SK-N-SH (cell line): Measurements from ENCODE around the gene VMP1.

Experiments
- EZH2phosphoT487 ChIP-seq: fragments of 200-600 bp; sonication (generic); IDR thresholded peaks from 2 replicates; pipeline ENCODE4 v1.6.1; 2017; ENCODE audit warnings: low read depth, mixed run types, mild to moderate bottlenecking, antibody characterized with exemption, moderate library complexity, borderline replicate concordance
- FOSL2 ChIP-seq: IDR thresholded peaks from 2 replicates; pipeline ENCODE4 v1.4.0; 2012; ENCODE audit warnings: low read depth, mild to moderate bottlenecking, moderate library complexity, borderline replicate concordance
- GABPA ChIP-seq: IDR thresholded peaks from 2 replicates; pipeline ENCODE4 v1.4.0; 2012; ENCODE audit warnings: low read depth, mild to moderate bottlenecking
- MXI1 ChIP-seq: IDR thresholded peaks from 2 replicates; pipeline ENCODE4 v1.6.1; 2012; ENCODE audit warnings: mild to moderate bottlenecking, low read depth, low read length, improper control_type of control experiment
- POLR2AphosphoS5 ChIP-seq: IDR thresholded peaks from 2 replicates; pipeline ENCODE4 v1.6.1; 2012; ENCODE audit warnings: low read depth, low read length
- RAD21 ChIP-seq: IDR thresholded peaks from 2 replicates; pipeline ENCODE4 v1.6.1; 2012; ENCODE audit warnings: mild to moderate bottlenecking, low read length
- YY1 ChIP-seq: IDR thresholded peaks from 2 replicates; pipeline ENCODE4 v1.4.0; 2012; ENCODE audit warnings: low read depth, mild to moderate bottlenecking
- TF ChIP-seq, protein P1 (sequence below): fragments of 200-600 bp; sonication (generic); IDR thresholded peaks from 2 replicates; pipeline ENCODE4 v1.6.1; 2017; ENCODE audit warnings: antibody characterized with exemption, mild to moderate bottlenecking, moderate library complexity
- TF ChIP-seq, protein P2 (sequence below): IDR thresholded peaks from 2 replicates; pipeline ENCODE4 v1.4.0; 2012; ENCODE audit warnings: low read depth, borderline replicate concordance

DNA sequence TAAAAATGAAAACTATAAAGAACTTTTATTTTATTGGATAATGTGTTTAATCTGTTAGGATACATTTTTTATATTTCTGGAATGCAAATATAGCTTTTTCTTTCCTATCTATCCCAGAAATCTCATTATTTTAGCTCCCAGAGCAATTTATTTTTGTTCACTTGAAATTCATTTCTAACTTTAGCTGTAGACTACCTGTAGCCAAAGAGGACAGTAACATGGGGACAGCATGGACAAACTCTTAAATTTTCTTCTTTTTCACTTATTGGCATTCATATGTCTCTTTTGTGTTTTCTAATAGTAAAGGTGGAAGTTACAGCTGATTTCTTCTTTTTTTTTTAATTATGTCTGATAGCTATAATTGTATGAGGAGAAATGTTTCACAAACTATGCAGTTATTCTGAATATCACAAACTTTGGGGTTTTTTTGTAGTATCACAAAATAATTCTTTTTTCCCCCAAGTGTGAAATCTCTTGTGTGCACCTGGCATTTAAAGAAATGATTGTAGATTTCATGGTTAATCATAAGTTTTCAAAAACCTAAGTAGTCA is 55.4 kb downstream of the VMP1 start:
- TF ChIP-seq GABPA (no peak), YY1 (no peak), FOSL2 (no peak), POLR2AphosphoS5 (no peak; the same call in 1 of the 2 replicates), RAD21 (no peak), EZH2phosphoT487 (no peak), MXI1 (no peak)
- TF ChIP-seq, protein P1, sequence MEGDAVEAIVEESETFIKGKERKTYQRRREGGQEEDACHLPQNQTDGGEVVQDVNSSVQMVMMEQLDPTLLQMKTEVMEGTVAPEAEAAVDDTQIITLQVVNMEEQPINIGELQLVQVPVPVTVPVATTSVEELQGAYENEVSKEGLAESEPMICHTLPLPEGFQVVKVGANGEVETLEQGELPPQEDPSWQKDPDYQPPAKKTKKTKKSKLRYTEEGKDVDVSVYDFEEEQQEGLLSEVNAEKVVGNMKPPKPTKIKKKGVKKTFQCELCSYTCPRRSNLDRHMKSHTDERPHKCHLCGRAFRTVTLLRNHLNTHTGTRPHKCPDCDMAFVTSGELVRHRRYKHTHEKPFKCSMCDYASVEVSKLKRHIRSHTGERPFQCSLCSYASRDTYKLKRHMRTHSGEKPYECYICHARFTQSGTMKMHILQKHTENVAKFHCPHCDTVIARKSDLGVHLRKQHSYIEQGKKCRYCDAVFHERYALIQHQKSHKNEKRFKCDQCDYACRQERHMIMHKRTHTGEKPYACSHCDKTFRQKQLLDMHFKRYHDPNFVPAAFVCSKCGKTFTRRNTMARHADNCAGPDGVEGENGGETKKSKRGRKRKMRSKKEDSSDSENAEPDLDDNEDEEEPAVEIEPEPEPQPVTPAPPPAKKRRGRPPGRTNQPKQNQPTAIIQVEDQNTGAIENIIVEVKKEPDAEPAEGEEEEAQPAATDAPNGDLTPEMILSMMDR = no peak
- TF ChIP-seq, protein P2, sequence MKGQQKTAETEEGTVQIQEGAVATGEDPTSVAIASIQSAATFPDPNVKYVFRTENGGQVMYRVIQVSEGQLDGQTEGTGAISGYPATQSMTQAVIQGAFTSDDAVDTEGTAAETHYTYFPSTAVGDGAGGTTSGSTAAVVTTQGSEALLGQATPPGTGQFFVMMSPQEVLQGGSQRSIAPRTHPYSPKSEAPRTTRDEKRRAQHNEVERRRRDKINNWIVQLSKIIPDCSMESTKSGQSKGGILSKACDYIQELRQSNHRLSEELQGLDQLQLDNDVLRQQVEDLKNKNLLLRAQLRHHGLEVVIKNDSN = no peak
